ENCODE data around the gene STIM2.

GRCh38 chr4:26884026-26884425 is 23.4 kb downstream of the STIM2 start:
- TF ChIP-seq CTCF (IDR thresholded peaks at IDR 0.05) (no peak), POLR2A (IDR thresholded peaks at IDR 0.05) (no peak)
